ENCODE data around the gene NENF. TPM values are rescaled to one million over a fixed set of nuclear protein-coding genes. Genes with fewer than 3 reads are reported as not detected.

Gene NENF
- total and polyA plus RNA-seq, 10 of the 15 experiments (the other 5 are each of a cell fraction or from before 2014, with no cell fraction given), result 5.1 to 83.4 (median 42.7) TPM

- H3K27ac ChIP-seq (ENCODE audit: control insufficient read depth, insufficient read depth), result no peak overlapping the region
- no peaks in the 10 kb centered on the region for H3K4me1 ChIP-seq (ENCODE audit: control insufficient read depth, insufficient read depth, low read length)
- BruUV-seq (replicated peaks), result no TSS peak
- peaks cover 2% of the 10 kb centered on the region; the same call in 2 of the 3 replicates for H3K9me3 ChIP-seq (replicated peaks; ENCODE audit: control insufficient read depth, insufficient read depth, low read length)
- H3K36me3 ChIP-seq (ENCODE audit: control insufficient read depth in 2 of 2, insufficient read depth in 2 of 2, low read length in 1 of 2), result peaks cover 18 to 42% of the 10 kb centered on the region in 2 experiments; a peak in 3 of 4 replicates
- ChIA-PET RAD21 (ENCODE audit: unreplicated experiment) (no interaction called here), POLR2A (no interaction called here), CTCF (interaction anchor here (1.4 kb wide), 1 partner anchor 69 kb away, joined by 3 read pairs; no protein-coding TSS in a partner anchor), SMC1A (ENCODE audit: uncharacterized antibody, unreplicated experiment) (interaction anchor here (2.7 kb wide), 1 partner anchor 70 kb away, joined by 9 read pairs; no protein-coding TSS in a partner anchor)
- intact Hi-C loops (cut with micrococcal nuclease; ENCODE audit: unreplicated experiment) (no loop called here), in situ Hi-C loops (cut with MboI) (no loop called here)
- TF ChIP-seq CEBPZ (IDR thresholded peaks at IDR 0.05; ENCODE audit: low read depth, low read length) (no peak), IRF5 (IDR thresholded peaks at IDR 0.05; ENCODE audit: borderline replicate concordance) (no peak), TBL1XR1 (IDR thresholded peaks at IDR 0.05; ENCODE audit: low read depth, low read length) (no peak), STAT1 (conservative IDR thresholded peaks at IDR 0.05) (no peak), TCF7 (IDR thresholded peaks at IDR 0.05; ENCODE audit: borderline replicate concordance) (no peak), CEBPB (IDR thresholded peaks at IDR 0.05; ENCODE audit: borderline replicate concordance in 1 of 2, low read depth in 2 of 2, low read length in 2 of 2) (no peak), NR2F1 (conservative IDR thresholded peaks at IDR 0.05) (no peak), ZZZ3 (IDR thresholded peaks at IDR 0.05; ENCODE audit: control insufficient read depth, insufficient read length, low read depth) (no peak), NFYB (IDR thresholded peaks at IDR 0.05; ENCODE audit: insufficient read depth, low read depth, low read length) (no peak), BCL11A (IDR thresholded peaks at IDR 0.05; ENCODE audit: low read depth, low read length) (no peak), SUZ12 (IDR thresholded peaks at IDR 0.05; ENCODE audit: unreplicated experiment) (no peak), ZBTB33 (IDR thresholded peaks at IDR 0.05) (no peak), ATF2 (IDR thresholded peaks at IDR 0.05; ENCODE audit: low read length) (no peak)
- no peaks in the 10 kb centered on the region for H3K27me3 ChIP-seq (replicated peaks in 1 of 2; ENCODE audit: control insufficient read depth in 2 of 2, insufficient read depth in 2 of 2, low read length in 1 of 2)
- ATAC-seq, result no peak
- no peak overlapping the region for H3K9ac ChIP-seq (ENCODE audit: control insufficient read depth, insufficient read depth, low read length)
- 88% methylated on average over 1 of the region's 1 CpG for WGBS (ENCODE audit: insufficient coverage, insufficient replicate concordance, low lambda C conversion rate, missing lambda C conversion rate)
- no peak overlapping the region for H3K4me3 ChIP-seq
- no peaks in the 10 kb centered on the region; the same call in 1 of the 2 replicates for H3K79me2 ChIP-seq (ENCODE audit: control insufficient read depth, insufficient read depth, low read length)
- FAIRE-seq, result no peak
- H2AFZ ChIP-seq (ENCODE audit: control insufficient read depth, low read depth, low read length), result no peak overlapping the region
- H3K4me2 ChIP-seq (ENCODE audit: control insufficient read depth, insufficient read depth), result no peak overlapping the region
- DNase-seq (ENCODE audit: low read depth, low spot score), result no peak
- no peaks in the 10 kb centered on the region for H4K20me1 ChIP-seq (ENCODE audit: control insufficient read depth, insufficient read depth)
Observed at GRCh38 chr1:212386029-212386428, 46.7 kb upstream of the NENF start.

Measured in GM12878 (cell line).